HG02943 (cell line): ENCODE measurements around the gene RCSD1.

Experiments used
- ATAC-seq: cut with Tn5 transposase; IDR thresholded peaks from one replicate; pipeline ENCODE4 v1.9.1; 2021; ENCODE audit warnings: mild to moderate bottlenecking, low read depth, moderate library complexity; ENCODE audit not compliant: unreplicated experiment

The RCSD1 gene

GRCh38 chr1:167617153-167618147 is 12.6 kb upstream of the RCSD1 start:
- peak; percentile 72 for ATAC-seq

- ATAC-seq: no peak
Observed at GRCh38 chr1:167618366-167618765, 11.7 kb upstream of the RCSD1 start.

GRCh38 chr1:167618789-167619188 is 11.2 kb upstream of the RCSD1 start:
- no peak for ATAC-seq

- no peak for ATAC-seq
Observed at GRCh38 chr1:167620002-167620401, 10.0 kb upstream of the RCSD1 start.

GRCh38 chr1:167621780-167622313 is 8.2 kb upstream of the RCSD1 start:
- ATAC-seq: no peak

- ATAC-seq: no peak
Observed at GRCh38 chr1:167623951-167624350, 6.1 kb upstream of the RCSD1 start.

GRCh38 chr1:167625040-167625823 is 4.8 kb upstream of the RCSD1 start:
- no peak for ATAC-seq

GRCh38 chr1:167627615-167627864 is 2.5 kb upstream of the RCSD1 start:
- ATAC-seq: peak; percentile 11

- peak; percentile 68 for ATAC-seq
Observed at GRCh38 chr1:167627865-167628641, 2.0 kb upstream of the RCSD1 start.

- no peak for ATAC-seq
Observed at GRCh38 chr1:167628741-167629515, 1.1 kb upstream of the RCSD1 start.

- ATAC-seq: no peak
Observed at GRCh38 chr1:167630568-167631385, 745 bp downstream of the RCSD1 start.

- ATAC-seq: no peak
Observed at GRCh38 chr1:167631386-167631935, 1.4 kb downstream of the RCSD1 start.

GRCh38 chr1:167631936-167632614 is 2.0 kb downstream of the RCSD1 start:
- no peak for ATAC-seq

- ATAC-seq: no peak
Observed at GRCh38 chr1:167633258-167633944, 3.4 kb downstream of the RCSD1 start.

GRCh38 chr1:167634435-167634834 is 4.4 kb downstream of the RCSD1 start:
- ATAC-seq: no peak

- ATAC-seq: no peak
Observed at GRCh38 chr1:167635156-167635648, 5.2 kb downstream of the RCSD1 start.

GRCh38 chr1:167635941-167636340 is 5.9 kb downstream of the RCSD1 start:
- no peak for ATAC-seq
